ENCODE results near the gene DDAH1.

DNA sequence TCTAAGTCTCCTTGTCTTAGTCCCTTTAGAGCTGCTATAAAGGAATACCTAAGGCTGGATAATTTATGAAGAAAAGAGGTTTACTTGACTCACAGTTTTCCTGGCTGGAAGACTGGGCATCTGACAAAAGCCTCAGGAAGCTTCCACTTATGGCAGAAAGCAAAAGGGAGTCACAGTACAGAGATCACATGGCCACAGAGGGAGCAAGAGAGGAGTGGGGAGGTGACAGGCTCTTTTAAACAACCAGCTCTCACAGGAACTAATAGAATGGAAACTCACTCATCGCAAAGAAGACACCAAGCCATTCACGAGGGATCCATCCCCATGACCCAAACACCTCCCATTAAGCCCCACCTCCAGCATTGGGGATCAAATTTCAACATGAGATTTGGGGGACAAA, 68.8 kb downstream of the DDAH1 start:
- TF ChIP-seq, protein P1, sequence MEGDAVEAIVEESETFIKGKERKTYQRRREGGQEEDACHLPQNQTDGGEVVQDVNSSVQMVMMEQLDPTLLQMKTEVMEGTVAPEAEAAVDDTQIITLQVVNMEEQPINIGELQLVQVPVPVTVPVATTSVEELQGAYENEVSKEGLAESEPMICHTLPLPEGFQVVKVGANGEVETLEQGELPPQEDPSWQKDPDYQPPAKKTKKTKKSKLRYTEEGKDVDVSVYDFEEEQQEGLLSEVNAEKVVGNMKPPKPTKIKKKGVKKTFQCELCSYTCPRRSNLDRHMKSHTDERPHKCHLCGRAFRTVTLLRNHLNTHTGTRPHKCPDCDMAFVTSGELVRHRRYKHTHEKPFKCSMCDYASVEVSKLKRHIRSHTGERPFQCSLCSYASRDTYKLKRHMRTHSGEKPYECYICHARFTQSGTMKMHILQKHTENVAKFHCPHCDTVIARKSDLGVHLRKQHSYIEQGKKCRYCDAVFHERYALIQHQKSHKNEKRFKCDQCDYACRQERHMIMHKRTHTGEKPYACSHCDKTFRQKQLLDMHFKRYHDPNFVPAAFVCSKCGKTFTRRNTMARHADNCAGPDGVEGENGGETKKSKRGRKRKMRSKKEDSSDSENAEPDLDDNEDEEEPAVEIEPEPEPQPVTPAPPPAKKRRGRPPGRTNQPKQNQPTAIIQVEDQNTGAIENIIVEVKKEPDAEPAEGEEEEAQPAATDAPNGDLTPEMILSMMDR (IDR thresholded peaks at IDR 0.05; ENCODE audit: borderline replicate concordance, extremely low read depth, low read length, poor library complexity, severe bottlenecking), result no peak
- no peak for TF ChIP-seq EZH2 (IDR thresholded peaks at IDR 0.05; ENCODE audit: borderline replicate concordance, low read depth, low read length, severe bottlenecking)
